H1 (cell line): ENCODE results near the gene PTK6. TPM values are rescaled to one million over a fixed set of nuclear protein-coding genes. Genes with fewer than 3 reads are reported as not detected.

Experiments
- CTCF ChIA-PET: fragments of 300-600 bp; sonication (Branson Sonifier 250); formaldehyde crosslinking; loops from one replicate; lab custom pipeline; 2021; ENCODE audit not compliant: partially characterized antibody; lab: Charles Lee
- POLR2A ChIA-PET: fragments of 300-600 bp; sonication (Branson Sonifier 250); formaldehyde crosslinking; loops from one replicate; lab custom pipeline; 2021; ENCODE audit warnings: inconsistent platforms; ENCODE audit not compliant: partially characterized antibody; lab: Charles Lee
- DNase-seq, 2 experiments: peaks; one replicate each; pipeline versions ENCODE4 v3.0.0 to v3.0.0-alpha.2; 2010 to 2022; ENCODE audit warnings: low spot score in 2 of 2, low read depth in 1 of 2, mixed read lengths in 1 of 2
- FAIRE-seq: peaks from 2 replicates; lab custom pipeline; 2011; peaks lifted over from hg19 to GRCh38; lab: Jason Lieb, UNC
- H2AFZ ChIP-seq: 2 replicates; pipeline ENCODE4 v1.8.1; 2012; ENCODE audit warnings: low read length, inconsistent platforms
- H2AK5ac ChIP-seq: 2 replicates; pipeline ENCODE4 v1.6.1; 2013; ENCODE audit warnings: low read depth, low read length
- H2BK120ac ChIP-seq: replicated peaks from 2 replicates; pipeline ENCODE3; 2013; ENCODE audit warnings: low read depth, low read length, inconsistent platforms
- H2BK12ac ChIP-seq: 2 replicates; pipeline ENCODE4 v1.6.1; 2013; ENCODE audit warnings: low read depth, low read length
- H2BK15ac ChIP-seq: 2 replicates; pipeline ENCODE4 v1.6.1; 2013; ENCODE audit warnings: low read length
- H2BK20ac ChIP-seq: 2 replicates; pipeline ENCODE4 v1.6.1; 2013; ENCODE audit warnings: low read length
- H2BK5ac ChIP-seq: 2 replicates; pipeline ENCODE4 v1.6.1; 2013; ENCODE audit warnings: low read depth, low read length
- H3K14ac ChIP-seq: 2 replicates; pipeline ENCODE4 v1.6.1; 2013; ENCODE audit warnings: inconsistent platforms; ENCODE audit not compliant: insufficient read length
- H3K18ac ChIP-seq: 2 replicates; pipeline ENCODE4 v1.6.1; 2013; ENCODE audit warnings: low read length; ENCODE audit errors: extremely low read depth
- H3K23ac ChIP-seq: 2 replicates; pipeline ENCODE4 v1.6.1; 2013; ENCODE audit warnings: inconsistent platforms; ENCODE audit not compliant: insufficient read length
- H3K23me2 ChIP-seq: 2 replicates; pipeline ENCODE4 v1.6.1; 2013; ENCODE audit warnings: low read depth, low read length
- H3K27ac ChIP-seq: 2 replicates; pipeline ENCODE4 v1.6.1; 2011; ENCODE audit warnings: low read depth, low read length, inconsistent platforms
- H3K27me3 ChIP-seq, 4 experiments: replicated peaks in 1 of 4; 1 replicate in 1 of 4; 2 replicates in 3 of 4; pipeline versions ENCODE4 v1.6.1 to v1.8.1; 2011 to 2013; ENCODE audit warnings: low read length in 3 of 4, mild to moderate bottlenecking in 3 of 4, inconsistent platforms in 2 of 4, mixed read lengths in 2 of 4, moderate library complexity in 1 of 4; ENCODE audit not compliant: control insufficient read depth in 3 of 4, insufficient read depth in 3 of 4; ENCODE audit errors: extremely low read depth in 1 of 4
- H3K36me3 ChIP-seq, 4 experiments: 2 replicates each; pipeline versions ENCODE4 v1.6.1 to v1.8.1; 2011 to 2013; ENCODE audit warnings: mild to moderate bottlenecking in 4 of 4, low read length in 3 of 4, moderate library complexity in 2 of 4, control low read depth in 1 of 4, inconsistent platforms in 1 of 4; ENCODE audit not compliant: insufficient read depth in 4 of 4, control insufficient read depth in 2 of 4
- H3K4ac ChIP-seq: replicated peaks from 2 replicates; pipeline ENCODE3; 2013; ENCODE audit warnings: low read length, low read depth, mixed read lengths, inconsistent platforms; ENCODE audit not compliant: insufficient read length
- H3K4me1 ChIP-seq, 4 experiments: replicated peaks in 1 of 4; 1 replicate in 1 of 4; 2 replicates in 3 of 4; pipeline versions ENCODE4 v1.6.1 to v1.8.1; 2011 to 2013; ENCODE audit warnings: low read length in 3 of 4, inconsistent platforms in 2 of 4, mixed read lengths in 1 of 4; ENCODE audit not compliant: insufficient read depth in 4 of 4, control insufficient read depth in 3 of 4
- H3K4me2 ChIP-seq, 2 experiments: 2 replicates each; pipeline versions ENCODE4 v1.6.1 to v1.8.1; 2011 to 2013; ENCODE audit warnings: low read depth in 2 of 2, low read length in 2 of 2, control low read depth in 1 of 2, inconsistent platforms in 1 of 2, mild to moderate bottlenecking in 1 of 2; ENCODE audit not compliant: insufficient read depth in 1 of 2
- H3K4me3 ChIP-seq, 4 experiments: fragments of 200-600, 300-600 bp in 1 of 4; sonication (generic), shearing (Covaris generic), sonication (Bioruptor Twin) in 1 of 4; 2 replicates each; pipeline versions ENCODE4 v1.5.1 to v1.8.1; 2011 to 2016; ENCODE audit warnings: low read length in 4 of 4, low read depth in 3 of 4, control low read depth in 2 of 4, inconsistent platforms in 2 of 4, mild to moderate bottlenecking in 2 of 4, mixed read lengths in 1 of 4, moderate library complexity in 1 of 4; ENCODE audit not compliant: insufficient read depth in 2 of 4; ENCODE audit errors: extremely low read depth in 1 of 4
- H3K56ac ChIP-seq: replicated peaks from 2 replicates; pipeline ENCODE3; 2013; ENCODE audit warnings: low read depth, mild to moderate bottlenecking, mixed read lengths, low read length, inconsistent platforms; ENCODE audit not compliant: insufficient read length
- H3K79me1 ChIP-seq: 2 replicates; pipeline ENCODE4 v1.6.1; 2013; ENCODE audit warnings: low read depth, low read length, control low read depth
- H3K79me2 ChIP-seq, 2 experiments: 2 replicates each; pipeline versions ENCODE4 v1.6.1 to v1.8.1; 2012 to 2013; ENCODE audit warnings: low read length in 2 of 2, mild to moderate bottlenecking in 2 of 2, inconsistent platforms in 1 of 2; ENCODE audit not compliant: insufficient read depth in 2 of 2, control insufficient read depth in 1 of 2
- H3K9ac ChIP-seq, 4 experiments: replicated peaks in 1 of 4; 1 replicate in 1 of 4; 2 replicates in 3 of 4; pipeline versions ENCODE4 v1.6.1 to v1.8.1; 2011 to 2013; ENCODE audit warnings: low read depth in 3 of 4, low read length in 3 of 4, control low read depth in 2 of 4, mild to moderate bottlenecking in 2 of 4, moderate library complexity in 2 of 4, inconsistent platforms in 1 of 4; ENCODE audit errors: extremely low read depth in 1 of 4
- H3K9me3 ChIP-seq, 2 experiments: 2 replicates each; pipeline versions ENCODE4 v1.6.1 to v1.8.1; 2012 to 2013; ENCODE audit warnings: mild to moderate bottlenecking in 2 of 2, moderate library complexity in 2 of 2, control low read depth in 1 of 2, inconsistent platforms in 1 of 2, low read depth in 1 of 2, low read length in 1 of 2, mixed read lengths in 1 of 2; ENCODE audit not compliant: insufficient read depth in 2 of 2
- H4K20me1 ChIP-seq, 2 experiments: replicated peaks in 1 of 2; 2 replicates each; pipeline versions ENCODE3 to v1.8.1; 2011 to 2013; ENCODE audit warnings: inconsistent platforms in 2 of 2, low read length in 2 of 2, mild to moderate bottlenecking in 1 of 2; ENCODE audit not compliant: insufficient read depth in 2 of 2, control insufficient read depth in 1 of 2
- H4K5ac ChIP-seq: 2 replicates; pipeline ENCODE4 v1.6.1; 2013; ENCODE audit warnings: low read length, low read depth, mixed read lengths, inconsistent platforms; ENCODE audit not compliant: insufficient read length
- H4K8ac ChIP-seq: 2 replicates; pipeline ENCODE4 v1.8.0; 2013; ENCODE audit warnings: mild to moderate bottlenecking, moderate library complexity, low read length, inconsistent platforms; ENCODE audit not compliant: insufficient read depth; ENCODE audit errors: extremely low read depth
- H4K91ac ChIP-seq: replicated peaks from 2 replicates; pipeline ENCODE3; 2013; ENCODE audit warnings: low read length, mixed read lengths, inconsistent platforms; ENCODE audit not compliant: insufficient read length
- JUND ChIP-seq: IDR thresholded peaks from 2 replicates; pipeline ENCODE4 v1.6.1; 2011; ENCODE audit warnings: mild to moderate bottlenecking, improper control_type of control experiment, low read length
- RXRA ChIP-seq: IDR thresholded peaks from 2 replicates; pipeline ENCODE4 v1.6.1; 2011; ENCODE audit warnings: low read depth, mild to moderate bottlenecking, low read length, moderate library complexity; ENCODE audit not compliant: insufficient read depth
- TAF1 ChIP-seq: IDR thresholded peaks from 2 replicates; pipeline ENCODE4 v1.6.1; 2011; ENCODE audit warnings: mild to moderate bottlenecking, low read depth, low read length
- TCF12 ChIP-seq: IDR thresholded peaks from 2 replicates; pipeline ENCODE4 v1.6.1; 2011; ENCODE audit warnings: low read depth, mild to moderate bottlenecking, low read length
- WGBS, 2 experiments: shearing (Covaris generic) in 1 of 2; methylation state at CpG; one replicate each; pipeline versions ENCODE4 v1.1.6 to v1.1.7; 2013 to 2015; ENCODE audit warnings: low lambda C conversion rate in 2 of 2, mixed read lengths in 2 of 2, inconsistent platforms in 1 of 2, low coverage in 1 of 2, missing lambda C conversion rate in 1 of 2; ENCODE audit not compliant: insufficient replicate concordance in 2 of 2, insufficient coverage in 1 of 2, insufficient read length in 1 of 2; ENCODE audit errors: extremely low coverage in 1 of 2, missing lambda C conversion rate in 1 of 2; 5-methylcytosine and 5-hydroxymethylcytosine counted together
- polyA plus RNA-seq, 7 experiments: library from polyadenylated mRNA; depleted of rRNA in 3 of 7; stranded (reverse) in 5 of 7; unstranded in 2 of 7; fragments of >200 nt in 5 of 7; fragments of 200-250 nt in 2 of 7; gene quantifications; 1 replicate in 5 of 7; 2 replicates in 1 of 7; 4 replicates in 1 of 7; pipeline versions ENCODE4 v1.2.1 to v1.2.3, GENCODE V29; 2011 to 2013; ENCODE audit warnings: missing spikeins in 2 of 7, mixed read lengths in 2 of 7
- total RNA-seq: library from RNA; stranded (reverse); fragmentation: NEBNext Ultra II Directional; extraction: Animal tissue kit (Norgen Biotek cat#: 25700); gene quantifications from 2 replicates; pipeline ENCODE4 v1.2.1, GENCODE V29; 2021

PTK6 gene
- total and polyA plus RNA-seq, 2 of the 8 experiments (the other 6 are each of a cell fraction or from before 2014, with no cell fraction given): 0.12 to 0.19 TPM

DNA sequence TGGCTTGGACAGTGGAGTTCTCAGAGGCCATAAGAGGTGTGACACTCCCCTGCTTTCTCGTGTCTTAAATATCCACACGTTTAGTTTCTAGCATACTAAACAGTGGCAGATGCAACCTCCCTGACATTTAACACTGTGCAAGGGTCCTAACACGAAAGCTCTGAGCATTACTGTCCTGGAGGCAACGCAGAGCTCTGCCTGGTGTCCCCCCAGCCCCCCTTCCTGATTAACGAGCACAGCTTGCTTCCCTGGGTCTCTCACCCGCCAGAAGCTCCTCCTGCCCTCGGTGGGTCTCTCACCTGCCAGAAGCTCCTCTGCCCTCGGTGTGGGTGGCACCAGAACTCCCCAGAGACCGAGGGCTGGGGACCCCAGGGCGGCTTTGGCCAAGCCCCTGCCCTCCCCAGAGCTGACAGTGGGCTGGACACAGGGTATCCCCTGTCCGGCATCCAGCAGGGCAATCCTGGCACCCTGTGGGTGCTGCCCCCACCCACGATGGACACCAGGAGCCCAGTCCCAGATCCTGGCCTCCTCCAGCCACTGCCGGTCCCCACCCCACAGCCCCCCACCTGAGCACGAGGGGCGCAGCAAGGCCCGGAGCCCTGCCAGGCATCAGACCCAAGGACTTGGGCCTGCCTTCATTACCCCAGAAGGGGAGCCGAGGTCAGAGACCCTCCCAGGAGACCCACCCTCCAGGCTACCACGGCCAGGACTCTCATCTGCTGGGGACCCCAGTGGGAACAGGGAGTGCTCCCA is 52.3 kb downstream of the PTK6 start:
- H2BK20ac ChIP-seq: no peak overlapping the region
- no peak overlapping the region for H3K4me2 ChIP-seq
- DNase-seq: no peak
- no peak overlapping the region for H4K8ac ChIP-seq
- H3K18ac ChIP-seq: no peak overlapping the region
- no peak overlapping the region for H3K23ac ChIP-seq
- no peak overlapping the region for H3K4ac ChIP-seq
- H3K56ac ChIP-seq: no peak overlapping the region
- no peaks in the 10 kb centered on the region for H3K79me1 ChIP-seq
- H3K27ac ChIP-seq: no peak overlapping the region
- H2BK15ac ChIP-seq: no peak overlapping the region
- H3K14ac ChIP-seq: no peak overlapping the region
- no peak overlapping the region for H2BK5ac ChIP-seq
- no peak overlapping the region for H4K5ac ChIP-seq
- WGBS, 2 experiments: 85% methylated on average over 16 of the region's 18 CpGs; no CpG with 5 or more reads in 1 of the 2 experiments
- H2AFZ ChIP-seq: no peak overlapping the region
- no peak overlapping the region for H2BK12ac ChIP-seq
- peaks cover 0 to 21% (median 14%) of the 10 kb centered on the region in 4 experiments; a peak in 6 of 7 replicates for H3K27me3 ChIP-seq
- H4K91ac ChIP-seq: no peak overlapping the region
- H2BK120ac ChIP-seq: no peak overlapping the region
- H3K9me3 ChIP-seq: peaks cover 4% of the 10 kb centered on the region in 2 experiments; a peak in 1 of 4 replicates
- no peak overlapping the region for H3K9ac ChIP-seq
- no peaks in the 10 kb centered on the region for H4K20me1 ChIP-seq
- H2AK5ac ChIP-seq: no peak overlapping the region
- ChIA-PET CTCF (interaction anchor here (1.1 to 4.8 kb wide), 11 partner anchors 12 to 489 kb away, joined by 3 to 39 read pairs (median 5); partner anchors contain the start of gene PTK6), POLR2A (interaction anchor here (1.1 to 1.9 kb wide), 3 partner anchors 13 to 38 kb away, joined by 4 to 6 read pairs (median 6); partner anchors contain the start of genes KCNQ2 and PPDPF)
- H3K4me1 ChIP-seq: peaks cover 0 to 30% (median 16%) of the 10 kb centered on the region in 4 experiments; a peak in 5 of 7 replicates
- peaks cover 2% of the 10 kb centered on the region; the same call in 1 of the 2 replicates for H3K23me2 ChIP-seq
- H3K4me3 ChIP-seq: no peak overlapping the region
- H3K79me2 ChIP-seq: no peaks in the 10 kb centered on the region
- H3K36me3 ChIP-seq: no peaks in the 10 kb centered on the region
- no peak for FAIRE-seq
- TF ChIP-seq RXRA (no peak), TAF1 (no peak), JUND (no peak), TCF12 (no peak)
